ENCODE results near the gene UCMA.

DNA sequence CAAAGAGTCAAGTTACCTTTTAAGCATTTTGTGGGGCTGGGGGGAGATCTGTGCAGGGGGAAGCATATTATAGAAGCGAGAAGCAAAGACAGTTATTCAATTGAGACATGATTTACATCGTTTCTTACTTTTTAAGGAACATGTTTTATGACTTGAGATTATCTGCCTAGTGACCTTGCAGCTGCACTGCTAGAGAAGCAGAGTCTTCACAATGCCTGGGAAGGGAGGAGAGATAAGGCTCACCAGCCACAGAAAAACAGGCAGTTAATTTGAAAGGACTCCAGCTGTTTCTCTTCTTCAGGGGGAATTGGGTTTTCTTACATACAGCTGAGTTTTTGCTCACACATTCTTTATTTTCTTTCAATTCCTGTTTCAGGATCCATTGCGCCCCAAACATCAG is 34.7 kb upstream of the UCMA start:
- TF ChIP-seq, protein P1, sequence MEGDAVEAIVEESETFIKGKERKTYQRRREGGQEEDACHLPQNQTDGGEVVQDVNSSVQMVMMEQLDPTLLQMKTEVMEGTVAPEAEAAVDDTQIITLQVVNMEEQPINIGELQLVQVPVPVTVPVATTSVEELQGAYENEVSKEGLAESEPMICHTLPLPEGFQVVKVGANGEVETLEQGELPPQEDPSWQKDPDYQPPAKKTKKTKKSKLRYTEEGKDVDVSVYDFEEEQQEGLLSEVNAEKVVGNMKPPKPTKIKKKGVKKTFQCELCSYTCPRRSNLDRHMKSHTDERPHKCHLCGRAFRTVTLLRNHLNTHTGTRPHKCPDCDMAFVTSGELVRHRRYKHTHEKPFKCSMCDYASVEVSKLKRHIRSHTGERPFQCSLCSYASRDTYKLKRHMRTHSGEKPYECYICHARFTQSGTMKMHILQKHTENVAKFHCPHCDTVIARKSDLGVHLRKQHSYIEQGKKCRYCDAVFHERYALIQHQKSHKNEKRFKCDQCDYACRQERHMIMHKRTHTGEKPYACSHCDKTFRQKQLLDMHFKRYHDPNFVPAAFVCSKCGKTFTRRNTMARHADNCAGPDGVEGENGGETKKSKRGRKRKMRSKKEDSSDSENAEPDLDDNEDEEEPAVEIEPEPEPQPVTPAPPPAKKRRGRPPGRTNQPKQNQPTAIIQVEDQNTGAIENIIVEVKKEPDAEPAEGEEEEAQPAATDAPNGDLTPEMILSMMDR (IDR thresholded peaks at IDR 0.05) = no peak
- TF ChIP-seq EP300 (IDR thresholded peaks at IDR 0.05) (no peak), POLR2A (IDR thresholded peaks at IDR 0.05; ENCODE audit: low read depth) (no peak), POLR2AphosphoS5 (IDR thresholded peaks at IDR 0.05) (no peak)

Data from esophagus muscularis mucosa (tissue), 4 donors.